Ectodermal cell (in vitro differentiated cells): ENCODE data around the gene COL18A1.

Experiments
- H3K27ac ChIP-seq: 2 replicates; pipeline ENCODE4 v1.7.0; 2013; ENCODE audit warnings: mild to moderate bottlenecking, low read depth, low read length; ENCODE audit not compliant: insufficient read depth, poor library complexity, severe bottlenecking
- H3K27me3 ChIP-seq: 2 replicates; pipeline ENCODE4 v1.7.0; 2013; ENCODE audit warnings: mild to moderate bottlenecking, low read length; ENCODE audit not compliant: insufficient read depth, control insufficient read depth, poor library complexity, severe bottlenecking
- H3K36me3 ChIP-seq: one replicate; pipeline ENCODE4 v1.7.0; 2013; ENCODE audit warnings: low read length; ENCODE audit not compliant: control insufficient read depth, insufficient read depth
- H3K4me1 ChIP-seq: one replicate; pipeline ENCODE4 v1.7.0; 2013; ENCODE audit warnings: low read length; ENCODE audit not compliant: control insufficient read depth, insufficient read depth
- H3K4me3 ChIP-seq: 2 replicates; pipeline ENCODE4 v1.7.0; 2013; ENCODE audit warnings: low read depth, low read length, control low read depth; ENCODE audit not compliant: insufficient read depth
- H3K9me3 ChIP-seq: 2 replicates; pipeline ENCODE4 v1.7.0; 2013; ENCODE audit warnings: mild to moderate bottlenecking, low read length, moderate library complexity; ENCODE audit not compliant: control insufficient read depth
- WGBS, 2 experiments: methylation state at CpG; one replicate each; pipeline ENCODE4 v1.1.7; 2013; ENCODE audit warnings: missing lambda C conversion rate in 2 of 2; 5-methylcytosine and 5-hydroxymethylcytosine counted together

COL18A1 gene

GRCh38 chr21:45382697-45382997 is 22.3 kb upstream of the COL18A1 start:
- peaks cover 11% of the 10 kb centered on the region for H3K27me3 ChIP-seq
- H3K4me3 ChIP-seq, result no peak overlapping the region
- no peaks in the 10 kb centered on the region for H3K9me3 ChIP-seq
- WGBS, 2 experiments, result 97% methylated on average over 10 of the region's 10 CpGs
- H3K27ac ChIP-seq, result no peak overlapping the region
- H3K36me3 ChIP-seq, result no peaks in the 10 kb centered on the region
- peaks cover 12% of the 10 kb centered on the region for H3K4me1 ChIP-seq

GRCh38 chr21:45383111-45383614 is 21.8 kb upstream of the COL18A1 start:
- 88 to 89% methylated on average over 11 of the region's 11 CpGs for WGBS, 2 experiments
- no peak overlapping the region for H3K27ac ChIP-seq

GRCh38 chr21:45383615-45384201 is 21.3 kb upstream of the COL18A1 start:
- Histone ChIP-seq H3K27me3 (peaks cover 9% of the 10 kb centered on the region), H3K4me3 (no peak overlapping the region), H3K4me1 (peaks cover 17% of the 10 kb centered on the region), H3K9me3 (no peaks in the 10 kb centered on the region), H3K36me3 (no peaks in the 10 kb centered on the region), H3K27ac (no peak overlapping the region)
- 76 to 79% methylated on average over 26 of the region's 26 CpGs for WGBS, 2 experiments

More at GRCh38 chr21:45383111-45383614, 21.8 kb upstream of the COL18A1 start:
- Histone ChIP-seq H3K4me1 (peaks cover 17% of the 10 kb centered on the region), H3K36me3 (no peaks in the 10 kb centered on the region), H3K27me3 (peaks cover 11% of the 10 kb centered on the region), H3K9me3 (no peaks in the 10 kb centered on the region), H3K4me3 (no peak overlapping the region)

GRCh38 chr21:45384656-45385548 is 20.1 kb upstream of the COL18A1 start:
- Histone ChIP-seq H3K27ac (no peak overlapping the region), H3K27me3 (peaks cover 3% of the 10 kb centered on the region), H3K4me3 (no peak overlapping the region), H3K4me1 (peaks cover 9% of the 10 kb centered on the region), H3K36me3 (no peaks in the 10 kb centered on the region), H3K9me3 (no peaks in the 10 kb centered on the region)
- 93% methylated on average over 30 of the region's 30 CpGs for WGBS, 2 experiments

GRCh38 chr21:45385549-45386050 is 19.4 kb upstream of the COL18A1 start:
- H3K9me3 ChIP-seq, result no peaks in the 10 kb centered on the region
- no peak overlapping the region for H3K27ac ChIP-seq
- H3K36me3 ChIP-seq, result no peaks in the 10 kb centered on the region
- WGBS, 2 experiments, result 94 to 96% methylated on average over 21 of the region's 21 CpGs
- peaks cover 3% of the 10 kb centered on the region for H3K27me3 ChIP-seq
- H3K4me1 ChIP-seq, result peaks cover 9% of the 10 kb centered on the region
- no peak overlapping the region for H3K4me3 ChIP-seq

- no peaks in the 10 kb centered on the region for H3K9me3 ChIP-seq
- H3K4me1 ChIP-seq, result peaks cover 9% of the 10 kb centered on the region
- peaks cover 3% of the 10 kb centered on the region for H3K27me3 ChIP-seq
- no peak overlapping the region for H3K4me3 ChIP-seq
- H3K36me3 ChIP-seq, result no peaks in the 10 kb centered on the region
- no peak overlapping the region for H3K27ac ChIP-seq
- 91 to 95% methylated on average over 11 of the region's 11 CpGs for WGBS, 2 experiments
Observed at GRCh38 chr21:45386336-45386727, 18.6 kb upstream of the COL18A1 start.

GRCh38 chr21:45386728-45387371 is 18.1 kb upstream of the COL18A1 start:
- no peak overlapping the region for H3K27ac ChIP-seq
- WGBS, 2 experiments, result 89 to 90% methylated on average over 20 of the region's 20 CpGs
- H3K4me1 ChIP-seq, result peaks cover 9% of the 10 kb centered on the region
- H3K4me3 ChIP-seq, result no peak overlapping the region
- H3K9me3 ChIP-seq, result no peaks in the 10 kb centered on the region
- H3K27me3 ChIP-seq, result peaks cover 3% of the 10 kb centered on the region
- H3K36me3 ChIP-seq, result no peaks in the 10 kb centered on the region

GRCh38 chr21:45387506-45387905 is 17.5 kb upstream of the COL18A1 start:
- no peaks in the 10 kb centered on the region for H3K36me3 ChIP-seq
- H3K27ac ChIP-seq, result no peak overlapping the region
- peaks cover 9% of the 10 kb centered on the region for H3K4me1 ChIP-seq
- H3K4me3 ChIP-seq, result no peak overlapping the region
- H3K9me3 ChIP-seq, result no peaks in the 10 kb centered on the region
- WGBS, 2 experiments, result 96 to 97% methylated on average over 13 of the region's 13 CpGs
- H3K27me3 ChIP-seq, result peaks cover 3% of the 10 kb centered on the region

GRCh38 chr21:45388011-45388521 is 16.9 kb upstream of the COL18A1 start:
- Histone ChIP-seq H3K27me3 (peaks cover 3% of the 10 kb centered on the region), H3K4me1 (peaks cover 9% of the 10 kb centered on the region), H3K4me3 (no peak overlapping the region), H3K27ac (no peak overlapping the region), H3K9me3 (no peaks in the 10 kb centered on the region), H3K36me3 (no peaks in the 10 kb centered on the region)
- WGBS, 2 experiments, result 74 to 82% methylated on average over 7 of the region's 7 CpGs
